B cell (primary cell): Measurements from ENCODE around the gene MPC1. TPM values are rescaled to one million over a fixed set of nuclear protein-coding genes. Genes with fewer than 3 reads are reported as not detected.
"Not testable (repeated sequence)": the region's sequence is repeated elsewhere in the genome, so short reads cannot be mapped to it uniquely, and the experiment has no call there.

Source experiments
- ATAC-seq: fragments of 200-7000 bp; cut with Tn5 transposase; one replicate; pipeline ENCODE4 v1.10.0; 2021; ENCODE audit warnings: low read depth, mild to moderate bottlenecking, moderate number of reproducible peaks, moderate library complexity
- CTCF ChIA-PET: fragments of 350-600 bp; sonication (Branson Sonifier 250); formaldehyde crosslinking; loops from one replicate; lab custom pipeline; 2021; ENCODE audit warnings: antibody characterized with exemption, inconsistent platforms; lab: Charles Lee
- POLR2A ChIA-PET: fragments of 350-600 bp; sonication (Branson Sonifier 250); formaldehyde crosslinking; loops from one replicate; lab custom pipeline; 2021; ENCODE audit warnings: antibody characterized with exemption; lab: Charles Lee
- DNase-seq: peaks from one replicate; pipeline ENCODE4 v3.0.0; 2013
- H2AFZ ChIP-seq: 2 replicates; pipeline ENCODE4 v1.6.1; 2012; ENCODE audit warnings: mild to moderate bottlenecking, low read depth, low read length; ENCODE audit not compliant: insufficient read depth, poor library complexity, severe bottlenecking
- H3K27ac ChIP-seq, 2 donors: 1 replicate in 1 of 2; 2 replicates in 1 of 2; pipeline ENCODE4 v1.5.1; 2012 to 2013; ENCODE audit warnings: low read length in 2 of 2, mild to moderate bottlenecking in 2 of 2, moderate library complexity in 1 of 2
- H3K27me3 ChIP-seq, 4 experiments: fragments of 200-600 bp in 1 of 4; sonication (generic) in 1 of 4; replicated peaks in 1 of 4; 1 replicate in 2 of 4; 2 replicates in 2 of 4; pipeline versions ENCODE4 v1.6.1 to v1.7.0; 2013 to 2016; ENCODE audit warnings: low read length in 3 of 4, mild to moderate bottlenecking in 2 of 4, mixed read lengths in 1 of 4, moderate library complexity in 1 of 4; ENCODE audit not compliant: insufficient read depth in 4 of 4, control insufficient read depth in 3 of 4; ENCODE audit errors: control extremely low read depth in 1 of 4
- H3K36me3 ChIP-seq, 2 experiments: replicated peaks in 1 of 2; 1 replicate in 1 of 2; 2 replicates in 1 of 2; pipeline versions ENCODE4 v1.6.1 to v1.7.1; 2013; ENCODE audit warnings: low read length in 1 of 2; ENCODE audit not compliant: insufficient read depth in 2 of 2, control insufficient read depth in 1 of 2; ENCODE audit errors: control extremely low read depth in 1 of 2, extremely low read depth in 1 of 2
- H3K4me1 ChIP-seq, 2 donors: fragments of 200-600 bp in 1 of 2; sonication (generic) in 1 of 2; 1 replicate in 1 of 2; 2 replicates in 1 of 2; pipeline versions ENCODE4 v1.5.1 to v1.6.1; 2013 to 2017; ENCODE audit warnings: low read length in 2 of 2; ENCODE audit not compliant: control insufficient read depth in 2 of 2, insufficient read depth in 2 of 2
- H3K4me2 ChIP-seq: replicated peaks from 2 replicates; pipeline ENCODE3; 2012; ENCODE audit warnings: mild to moderate bottlenecking, low read depth, low read length; ENCODE audit not compliant: poor library complexity, severe bottlenecking
- H3K4me3 ChIP-seq, 5 experiments: fragments of 200-600 bp in 1 of 5; sonication (generic) in 1 of 5; 1 replicate in 3 of 5; 2 replicates in 2 of 5; pipeline versions ENCODE4 v1.5.1 to v1.7.0; 2011 to 2016; ENCODE audit warnings: low read length in 4 of 5, mild to moderate bottlenecking in 4 of 5, low read depth in 2 of 5, control low read depth in 1 of 5, moderate library complexity in 1 of 5; ENCODE audit not compliant: insufficient read depth in 1 of 5; ENCODE audit errors: control extremely low read depth in 1 of 5, extremely low read depth in 1 of 5
- H3K79me2 ChIP-seq: fragments of 200-600 bp; sonication (generic); one replicate; pipeline ENCODE4 v1.6.0; 2016; ENCODE audit warnings: low read length; ENCODE audit not compliant: control insufficient read depth, insufficient read depth
- H3K9ac ChIP-seq: fragments of 200-600 bp; sonication (generic); 2 replicates; pipeline ENCODE4 v1.6.1; 2017; ENCODE audit warnings: mild to moderate bottlenecking, low read length, moderate library complexity
- H3K9me3 ChIP-seq, 3 donors: one replicate each; pipeline versions ENCODE4 v1.6.1 to v1.7.1; 2013; ENCODE audit warnings: low read length in 2 of 3; ENCODE audit not compliant: control insufficient read depth in 2 of 3, insufficient read depth in 1 of 3; ENCODE audit errors: control extremely low read depth in 1 of 3
- H4K20me1 ChIP-seq: 2 replicates; pipeline ENCODE4 v1.6.0; 2012; ENCODE audit warnings: mild to moderate bottlenecking, low read length; ENCODE audit not compliant: insufficient read depth, control insufficient read depth, poor library complexity, severe bottlenecking
- H3K27ac Mint-ChIP-seq: one replicate; pipeline ENCODE4 v1.8.0; 2021; ENCODE audit warnings: mixed read lengths
- H3K27me3 Mint-ChIP-seq: one replicate; pipeline ENCODE4 v1.8.0; 2021; ENCODE audit warnings: mixed read lengths
- H3K4me1 Mint-ChIP-seq: one replicate; pipeline ENCODE4 v1.8.0; 2021; ENCODE audit warnings: mixed read lengths
- H3K4me3 Mint-ChIP-seq: one replicate; pipeline ENCODE4 v1.8.0; 2021; ENCODE audit warnings: mixed read lengths
- H3K9me3 Mint-ChIP-seq: one replicate; pipeline ENCODE4 v1.8.0; 2022; ENCODE audit warnings: mixed read lengths; ENCODE audit not compliant: insufficient read depth
- EZH2 ChIP-seq: IDR thresholded peaks from 2 replicates; pipeline ENCODE4 v1.6.1; 2012; ENCODE audit warnings: borderline replicate concordance, low read depth, mild to moderate bottlenecking, moderate library complexity, low read length; ENCODE audit not compliant: insufficient read depth, poor library complexity, severe bottlenecking
- WGBS: methylation state at CpG from one replicate; pipeline ENCODE4 v1.1.5; 2013; ENCODE audit warnings: missing lambda C conversion rate; ENCODE audit not compliant: insufficient coverage; 5-methylcytosine and 5-hydroxymethylcytosine counted together
- intact Hi-C: fragments of 100-400 bp; cut with micrococcal nuclease; formaldehyde crosslinking; loops from one replicate; pipeline ENCODE4 v1.10.0; 2022
- polyA plus RNA-seq: library from polyadenylated mRNA; depleted of rRNA; stranded (reverse); fragments of >200 nt; gene quantifications from 2 replicates; pipeline ENCODE4 v1.2.3, GENCODE V29; 2012
- total RNA-seq, 2 donors: library from RNA; stranded (reverse); fragments of 120-200 nt in 1 of 2; gene quantifications; 1 replicate in 1 of 2; 2 replicates in 1 of 2; pipeline versions ENCODE4 v1.2.3 to v1.2.4, GENCODE V29; 2013 to 2022
- TF ChIP-seq, protein P1 (sequence below): fragments of 200-600 bp; IDR thresholded peaks from one replicate; pipeline ENCODE4 v1.8.0; 2022; ENCODE audit warnings: antibody characterized with exemption, mild to moderate bottlenecking

Gene MPC1
- total and polyA plus RNA-seq, 2 donors (not counting 1 experiment from before 2014, with no cell fraction given): 19.8 to 23.9 TPM

- CTCF ChIA-PET: interaction anchor here (0.8 to 11.7 kb wide), 40 partner anchors 9 to 516 kb away, joined by 3 to 266 read pairs (median 5); partner anchors contain the start of genes PRR18, RPS6KA2 and SFT2D1
- WGBS: 45% methylated on average over 11 of the region's 16 CpGs
- peak overlapping the region; percentile 30 for H2AFZ ChIP-seq
- not testable (repeated sequence) for H3K4me1 ChIP-seq, H3K27me3 ChIP-seq, H3K4me2 ChIP-seq, H3K79me2 ChIP-seq, H3K4me1 Mint-ChIP-seq, H3K27ac ChIP-seq, H3K9me3 Mint-ChIP-seq, H3K9ac ChIP-seq, H3K9me3 ChIP-seq, H3K4me3 ChIP-seq, H4K20me1 ChIP-seq, H3K36me3 ChIP-seq, H3K27ac Mint-ChIP-seq, H3K4me3 Mint-ChIP-seq
- peaks cover 13% of the 10 kb centered on the region for H3K27me3 Mint-ChIP-seq
- ATAC-seq: peak; percentile 85
- intact Hi-C loops: loop anchor here (1.0 to 2.0 kb wide), 3 partner anchors 18 to 125 kb away; partner anchors contain the start of gene MPC1
- DNase-seq: peak; percentile 81
- POLR2A ChIA-PET: interaction anchor here (1.5 kb wide), 1 partner anchor 87 kb away, joined by 4 read pairs; no protein-coding TSS in a partner anchor
- TF ChIP-seq, protein P1, sequence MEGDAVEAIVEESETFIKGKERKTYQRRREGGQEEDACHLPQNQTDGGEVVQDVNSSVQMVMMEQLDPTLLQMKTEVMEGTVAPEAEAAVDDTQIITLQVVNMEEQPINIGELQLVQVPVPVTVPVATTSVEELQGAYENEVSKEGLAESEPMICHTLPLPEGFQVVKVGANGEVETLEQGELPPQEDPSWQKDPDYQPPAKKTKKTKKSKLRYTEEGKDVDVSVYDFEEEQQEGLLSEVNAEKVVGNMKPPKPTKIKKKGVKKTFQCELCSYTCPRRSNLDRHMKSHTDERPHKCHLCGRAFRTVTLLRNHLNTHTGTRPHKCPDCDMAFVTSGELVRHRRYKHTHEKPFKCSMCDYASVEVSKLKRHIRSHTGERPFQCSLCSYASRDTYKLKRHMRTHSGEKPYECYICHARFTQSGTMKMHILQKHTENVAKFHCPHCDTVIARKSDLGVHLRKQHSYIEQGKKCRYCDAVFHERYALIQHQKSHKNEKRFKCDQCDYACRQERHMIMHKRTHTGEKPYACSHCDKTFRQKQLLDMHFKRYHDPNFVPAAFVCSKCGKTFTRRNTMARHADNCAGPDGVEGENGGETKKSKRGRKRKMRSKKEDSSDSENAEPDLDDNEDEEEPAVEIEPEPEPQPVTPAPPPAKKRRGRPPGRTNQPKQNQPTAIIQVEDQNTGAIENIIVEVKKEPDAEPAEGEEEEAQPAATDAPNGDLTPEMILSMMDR: peak; percentile 83
Observed at GRCh38 chr6:166400649-166401250, 18.0 kb upstream of the MPC1 start.

- Mint-ChIP-seq H3K4me1 (no peaks in the 10 kb centered on the region), H3K27ac (no peak overlapping the region), H3K4me3 (no peak overlapping the region), H3K9me3 (no peaks in the 10 kb centered on the region), H3K27me3 (peaks cover 12% of the 10 kb centered on the region)
- TF ChIP-seq, protein P1: no peak
- no peak for TF ChIP-seq EZH2
- H3K4me3 ChIP-seq: no peak overlapping the region
- no peaks in the 10 kb centered on the region for H4K20me1 ChIP-seq
- no peak overlapping the region for H3K4me2 ChIP-seq
- no peaks in the 10 kb centered on the region for H3K36me3 ChIP-seq
- POLR2A ChIA-PET: interaction anchor here (1.5 kb wide), 1 partner anchor 86 kb away, joined by 4 read pairs; no protein-coding TSS in a partner anchor
- no peaks in the 10 kb centered on the region for H3K4me1 ChIP-seq
- H3K27me3 ChIP-seq: peaks cover 0 to 9% (median 0%) of the 10 kb centered on the region in 4 experiments
- WGBS: 86% methylated on average over 1 of the region's 2 CpGs
- H3K27ac ChIP-seq: no peak overlapping the region
- CTCF ChIA-PET: interaction anchor here (0.8 to 11.7 kb wide), 39 partner anchors 8 to 515 kb away, joined by 3 to 266 read pairs (median 5); partner anchors contain the start of genes PRR18 and SFT2D1
- no peak overlapping the region for H3K9ac ChIP-seq
- H2AFZ ChIP-seq: no peak overlapping the region
- intact Hi-C loops: loop anchor here (2.0 kb wide), 1 partner anchor 17 kb away; the partner anchor contains the start of gene MPC1
- DNase-seq: no peak
- no peaks in the 10 kb centered on the region for H3K79me2 ChIP-seq
- no peak for ATAC-seq
- peaks cover 0 to 7% (median 0%) of the 10 kb centered on the region in 3 donors for H3K9me3 ChIP-seq
Observed at GRCh38 chr6:166400181-166400580, 17.4 kb upstream of the MPC1 start.
